ENCODE measurements around the gene IGFBP6. TPM values are rescaled to one million over a fixed set of nuclear protein-coding genes. Genes with fewer than 3 reads are reported as not detected.

IGFBP6 gene
- total RNA-seq, 1 experiment from 2014 or later = 4.2 TPM

GRCh38 chr12:53058674-53059433 lies 38.6 kb upstream of the IGFBP6 start:
- Histone ChIP-seq H4K8ac (replicated peaks; ENCODE audit: insufficient read length, low read depth, low read length) (no peak overlapping the region), H3K9ac (ENCODE audit: extremely low read depth, insufficient read length, low read length) (no peak overlapping the region), H3K27me3 (ENCODE audit: insufficient read depth, low read length) (no peaks in the 10 kb centered on the region; the same call in 1 of the 2 replicates), H2BK15ac (ENCODE audit: low read depth, low read length) (no peak overlapping the region), H3K79me2 (ENCODE audit: insufficient read depth, low read length) (no peaks in the 10 kb centered on the region), H3K4me1 (ENCODE audit: insufficient read depth, low read length) (no peaks in the 10 kb centered on the region), H3K9me3 (ENCODE audit: control insufficient read depth, low read depth, low read length) (no peaks in the 10 kb centered on the region), H2BK20ac (ENCODE audit: low read depth, low read length, poor library complexity, severe bottlenecking) (no peak overlapping the region), H3K23me2 (ENCODE audit: insufficient read length, low read depth, low read length, poor library complexity, severe bottlenecking) (no peaks in the 10 kb centered on the region), H4K91ac (ENCODE audit: insufficient read length, low read depth, low read length) (no peak overlapping the region), H3K4ac (ENCODE audit: low read depth, low read length) (no peak overlapping the region), H3K56ac (ENCODE audit: insufficient read length, low read depth, low read length) (no peak overlapping the region), H3K18ac (ENCODE audit: insufficient read length, low read depth, low read length) (no peak overlapping the region), H2AK5ac (ENCODE audit: insufficient read length, low read length) (no peak overlapping the region), H3K14ac (ENCODE audit: insufficient read depth, low read length) (no peak overlapping the region; the same call in 1 of the 2 replicates), H3K23ac (ENCODE audit: insufficient read length, low read depth, low read length) (no peak overlapping the region), H2BK12ac (ENCODE audit: insufficient read length, low read depth, low read length) (no peak overlapping the region), H3K27ac (ENCODE audit: insufficient read length, low read depth, low read length) (no peak overlapping the region), H4K20me1 (ENCODE audit: control insufficient read depth, insufficient read depth, insufficient read length) (no peaks in the 10 kb centered on the region), H2BK5ac (ENCODE audit: insufficient read length, low read length) (no peak overlapping the region), H2BK120ac (ENCODE audit: low read depth, low read length, poor library complexity, severe bottlenecking) (no peak overlapping the region), H3K79me1 (ENCODE audit: insufficient read depth, low read depth, low read length, poor library complexity, severe bottlenecking) (no peaks in the 10 kb centered on the region), H2AFZ (ENCODE audit: low read length) (no peak overlapping the region), H4K5ac (ENCODE audit: insufficient read length, low read depth, low read length) (no peak overlapping the region), H3K4me2 (ENCODE audit: insufficient read depth, insufficient read length, low read length) (no peak overlapping the region), H3T11ph (ENCODE audit: low read length) (no peak overlapping the region)
- Mint-ChIP-seq H3K27ac (no peak overlapping the region), H3K4me3 (no peak overlapping the region), H3K36me3 (ENCODE audit: insufficient read depth in 1 of 3, low read depth in 3 of 3) (peaks cover 0 to 2% (median 0%) of the 10 kb centered on the region in 3 experiments; a peak in 2 of 7 replicates), H3K9me3 (no peaks in the 10 kb centered on the region), H3K4me1 (peaks cover 6 to 10% of the 10 kb centered on the region in 2 experiments), H3K27me3 (ENCODE audit: low read depth) (peaks cover 52% of the 10 kb centered on the region)
- WGBS (ENCODE audit: extremely low coverage, insufficient read length, low lambda C conversion rate) = no CpG with 5 or more reads among the region's 35 CpGs
- DNase-seq = peak; percentile 30
- TF ChIP-seq CTCF (conservative IDR thresholded peaks at IDR 0.05) = no peak
